ENCODE results near the gene PDE6C.

Gene PDE6C

GRCh38 chr10:93589648-93590562 is 22.4 kb upstream of the PDE6C start:
- DNase-seq, result no peak
- Histone ChIP-seq H2AFZ (ENCODE audit: low read length) (no peak overlapping the region), H3K9me3 (replicated peaks; ENCODE audit: insufficient read depth, low read length) (no peaks in the 10 kb centered on the region), H3K36me3 (replicated peaks; ENCODE audit: insufficient read depth, low read length) (no peaks in the 10 kb centered on the region), H3K4me3 (ENCODE audit: low read length) (no peak overlapping the region), H3K9me2 (replicated peaks; ENCODE audit: insufficient read depth, low read length) (no peaks in the 10 kb centered on the region), H4K20me1 (ENCODE audit: insufficient read depth, low read length) (no peaks in the 10 kb centered on the region), H3K27ac (ENCODE audit: low read length) (no peak overlapping the region), H3K4me1 (ENCODE audit: low read length) (no peaks in the 10 kb centered on the region), H3K27me3 (replicated peaks; ENCODE audit: insufficient read depth, low read length) (no peaks in the 10 kb centered on the region), H3F3A (ENCODE audit: insufficient read depth, low read length) (no peaks in the 10 kb centered on the region), H3K4me2 (ENCODE audit: low read depth, low read length) (no peak overlapping the region), H3K9ac (ENCODE audit: low read length) (no peak overlapping the region), H3K79me2 (ENCODE audit: low read length) (no peaks in the 10 kb centered on the region)
- TF ChIP-seq EZH2 (optimal IDR thresholded peaks at IDR 0.05; ENCODE audit: low read depth, low read length), result no peak
- no peak for TF ChIP-seq CTCF (IDR thresholded peaks at IDR 0.05; ENCODE audit: low read length)
- no peak for TF ChIP-seq EZH2phosphoT487 (IDR thresholded peaks at IDR 0.05; ENCODE audit: low read length)

GRCh38 chr10:93590638-93591037 is 21.7 kb upstream of the PDE6C start:
- no peaks in the 10 kb centered on the region for H3K9me2 ChIP-seq (replicated peaks; ENCODE audit: insufficient read depth, low read length)
- no peak overlapping the region for H3K27ac ChIP-seq (ENCODE audit: low read length)
- no peak for TF ChIP-seq EZH2 (optimal IDR thresholded peaks at IDR 0.05; ENCODE audit: low read depth, low read length)
- TF ChIP-seq CTCF (IDR thresholded peaks at IDR 0.05; ENCODE audit: low read length), result no peak
- TF ChIP-seq EZH2phosphoT487 (IDR thresholded peaks at IDR 0.05; ENCODE audit: low read length), result no peak
- no peaks in the 10 kb centered on the region for H3K36me3 ChIP-seq (replicated peaks; ENCODE audit: insufficient read depth, low read length)
- H3K4me3 ChIP-seq (ENCODE audit: low read length), result no peak overlapping the region
- no peaks in the 10 kb centered on the region for H3K27me3 ChIP-seq (replicated peaks; ENCODE audit: insufficient read depth, low read length)
- H3K79me2 ChIP-seq (ENCODE audit: low read length), result no peaks in the 10 kb centered on the region
- no peaks in the 10 kb centered on the region for H3F3A ChIP-seq (ENCODE audit: insufficient read depth, low read length)
- no peaks in the 10 kb centered on the region for H4K20me1 ChIP-seq (ENCODE audit: insufficient read depth, low read length)
- H3K4me2 ChIP-seq (ENCODE audit: low read depth, low read length), result no peak overlapping the region
- no peak overlapping the region for H3K9ac ChIP-seq (ENCODE audit: low read length)
- DNase-seq, result no peak
- H3K9me3 ChIP-seq (replicated peaks; ENCODE audit: insufficient read depth, low read length), result no peaks in the 10 kb centered on the region
- no peaks in the 10 kb centered on the region for H3K4me1 ChIP-seq (ENCODE audit: low read length)
- no peak overlapping the region for H2AFZ ChIP-seq (ENCODE audit: low read length)

DNA sequence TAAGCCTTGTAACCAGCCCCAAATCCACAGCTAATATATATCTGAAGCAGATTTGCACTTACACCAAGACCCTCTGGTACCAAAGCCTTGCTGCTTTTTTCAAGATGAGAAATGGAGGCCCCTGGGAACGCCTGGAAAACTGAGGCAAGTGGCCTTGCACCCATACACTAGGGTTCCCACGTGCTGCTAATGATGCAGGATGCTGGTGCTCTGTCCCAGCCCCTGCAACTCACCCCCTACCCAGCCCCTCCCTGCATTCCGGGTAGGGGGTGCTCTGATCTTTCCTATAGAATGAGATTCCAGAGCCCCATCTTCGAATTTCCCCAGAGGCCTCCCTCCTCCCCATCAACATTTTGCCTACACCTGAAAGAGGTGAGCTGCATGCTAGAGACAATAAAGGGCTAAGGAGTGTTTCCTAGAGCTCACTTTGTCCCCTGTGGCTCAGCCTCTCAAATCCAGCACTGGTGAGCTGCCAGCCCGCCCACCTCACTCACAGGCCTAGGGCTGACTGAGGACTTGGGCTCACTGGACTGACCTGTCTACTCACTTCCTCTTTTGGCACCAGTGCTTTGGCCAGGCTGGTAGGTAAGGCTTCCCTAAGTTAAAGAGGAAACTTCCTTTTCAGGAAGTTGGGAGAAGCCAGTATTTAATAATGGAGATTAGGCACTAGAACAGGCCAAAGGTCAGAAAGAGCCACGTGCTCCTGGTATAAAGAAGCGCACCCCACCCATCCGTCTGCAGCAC is 21.1 kb upstream of the PDE6C start:
- H2AFZ ChIP-seq (ENCODE audit: low read length), result no peak overlapping the region
- H3K27ac ChIP-seq (ENCODE audit: low read length), result no peak overlapping the region
- no peak for DNase-seq
- H4K20me1 ChIP-seq (ENCODE audit: insufficient read depth, low read length), result no peaks in the 10 kb centered on the region
- no peaks in the 10 kb centered on the region for H3K79me2 ChIP-seq (ENCODE audit: low read length)
- H3F3A ChIP-seq (ENCODE audit: insufficient read depth, low read length), result no peaks in the 10 kb centered on the region
- H3K4me2 ChIP-seq (ENCODE audit: low read depth, low read length), result no peak overlapping the region
- H3K4me3 ChIP-seq (ENCODE audit: low read length), result no peak overlapping the region
- no peak overlapping the region for H3K9ac ChIP-seq (ENCODE audit: low read length)
- TF ChIP-seq CTCF (IDR thresholded peaks at IDR 0.05; ENCODE audit: low read length) (no peak), EZH2phosphoT487 (IDR thresholded peaks at IDR 0.05; ENCODE audit: low read length) (no peak), EZH2 (optimal IDR thresholded peaks at IDR 0.05; ENCODE audit: low read depth, low read length) (no peak)
- H3K27me3 ChIP-seq (replicated peaks; ENCODE audit: insufficient read depth, low read length), result no peaks in the 10 kb centered on the region
- no peaks in the 10 kb centered on the region for H3K36me3 ChIP-seq (replicated peaks; ENCODE audit: insufficient read depth, low read length)
- H3K9me3 ChIP-seq (replicated peaks; ENCODE audit: insufficient read depth, low read length), result no peaks in the 10 kb centered on the region
- no peaks in the 10 kb centered on the region for H3K9me2 ChIP-seq (replicated peaks; ENCODE audit: insufficient read depth, low read length)
- H3K4me1 ChIP-seq (ENCODE audit: low read length), result no peaks in the 10 kb centered on the region
